Left lung (tissue), 10 donors: ENCODE measurements around the gene MED25. TPM values are rescaled to one million over a fixed set of nuclear protein-coding genes. Genes with fewer than 3 reads are reported as not detected.

ENCODE experiments used
- ATAC-seq: fragments of 200-7000 bp; cut with Tn5 transposase; one replicate; pipeline ENCODE4 v1.9.1; 2020; ENCODE audit warnings: moderate library complexity
- DNase-seq, 4 donors: peaks; one replicate each; pipeline ENCODE4 v3.0.0-alpha.2; 2013 to 2020
- H3K27ac ChIP-seq, 2 donors: fragments of 200-600 bp; sonication (generic) in 1 of 2; one replicate each; pipeline versions ENCODE4 v1.5.0 to v1.8.0; 2020 to 2021
- H3K27me3 ChIP-seq, 2 donors: fragments of 200-600 bp; sonication (generic) in 1 of 2; one replicate each; pipeline versions ENCODE4 v1.5.0 to v1.8.0; 2020 to 2021
- H3K36me3 ChIP-seq, 2 donors: fragments of 200-600 bp; sonication (generic) in 1 of 2; one replicate each; pipeline versions ENCODE4 v1.5.0 to v1.8.0; 2020 to 2021
- H3K4me1 ChIP-seq, 2 donors: fragments of 200-600 bp; one replicate each; pipeline ENCODE4 v1.8.0; 2021
- H3K4me3 ChIP-seq, 2 donors: fragments of 200-600 bp; sonication (generic) in 1 of 2; one replicate each; pipeline versions ENCODE4 v1.5.0 to v1.8.0; 2020 to 2021; ENCODE audit warnings: mild to moderate bottlenecking in 1 of 2
- H3K9me3 ChIP-seq, 2 donors: fragments of 200-600 bp; sonication (generic) in 1 of 2; one replicate each; pipeline versions ENCODE4 v1.5.0 to v1.8.0; 2020 to 2021
- intact Hi-C, 2 donors: fragments of 100-400 bp; cut with DNase I; formaldehyde crosslinking; loops; one replicate each; pipeline versions ENCODE4 v1.11.2 to v1.14.2; 2022
- polyA plus RNA-seq, 6 donors: library from polyadenylated mRNA; unstranded; fragments of 120-200 nt; gene quantifications; one replicate each; pipeline ENCODE4 v1.2.1, GENCODE V29; 2013; ENCODE audit not compliant: insufficient read length in 6 of 6
- total RNA-seq, 2 donors: library from RNA; stranded (reverse); fragmentation: NEBNext Ultra II Directional; extraction: Animal tissue kit (Norgen Biotek cat#: 25700); gene quantifications; one replicate each; pipeline ENCODE4 v1.2.1, GENCODE V29; 2021
- TF ChIP-seq, protein P1 (sequence below), 2 donors: fragments of 200-600 bp; sonication (generic) in 1 of 2; IDR thresholded peaks; one replicate each; pipeline versions ENCODE4 v1.5.0 to v1.8.0; 2021; ENCODE audit warnings: antibody characterized with exemption in 2 of 2
- donor health status: DM: no; HTN: yes; CAD: no.
- donor health status: DM: no; HTN: no; CAD: no.

MED25 gene
- total and polyA plus RNA-seq, 8 donors, result 52.1 to 67.4 (median 57.6) TPM

- intact Hi-C loops, result no loop called here
- H3K36me3 ChIP-seq, result peaks cover 0 to 11% of the 10 kb centered on the region in 2 donors
- H3K4me1 ChIP-seq, result peaks cover 22 to 50% of the 10 kb centered on the region in 2 donors
- no peaks in the 10 kb centered on the region for H3K9me3 ChIP-seq
- H3K4me3 ChIP-seq, result peak overlapping the region; percentile 71 to 83
- H3K27ac ChIP-seq, result peak overlapping the region; percentile 99 to 100
- peak in 1 of 4 donors; percentile 56 for DNase-seq
- peaks cover 0 to 9% of the 10 kb centered on the region in 2 donors for H3K27me3 ChIP-seq
- TF ChIP-seq, protein P1, sequence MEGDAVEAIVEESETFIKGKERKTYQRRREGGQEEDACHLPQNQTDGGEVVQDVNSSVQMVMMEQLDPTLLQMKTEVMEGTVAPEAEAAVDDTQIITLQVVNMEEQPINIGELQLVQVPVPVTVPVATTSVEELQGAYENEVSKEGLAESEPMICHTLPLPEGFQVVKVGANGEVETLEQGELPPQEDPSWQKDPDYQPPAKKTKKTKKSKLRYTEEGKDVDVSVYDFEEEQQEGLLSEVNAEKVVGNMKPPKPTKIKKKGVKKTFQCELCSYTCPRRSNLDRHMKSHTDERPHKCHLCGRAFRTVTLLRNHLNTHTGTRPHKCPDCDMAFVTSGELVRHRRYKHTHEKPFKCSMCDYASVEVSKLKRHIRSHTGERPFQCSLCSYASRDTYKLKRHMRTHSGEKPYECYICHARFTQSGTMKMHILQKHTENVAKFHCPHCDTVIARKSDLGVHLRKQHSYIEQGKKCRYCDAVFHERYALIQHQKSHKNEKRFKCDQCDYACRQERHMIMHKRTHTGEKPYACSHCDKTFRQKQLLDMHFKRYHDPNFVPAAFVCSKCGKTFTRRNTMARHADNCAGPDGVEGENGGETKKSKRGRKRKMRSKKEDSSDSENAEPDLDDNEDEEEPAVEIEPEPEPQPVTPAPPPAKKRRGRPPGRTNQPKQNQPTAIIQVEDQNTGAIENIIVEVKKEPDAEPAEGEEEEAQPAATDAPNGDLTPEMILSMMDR (IDR thresholded peaks at IDR 0.05), result no peak
- ATAC-seq, result no peak
These were observed 32.1 kb downstream of the MED25 start for GRCh38 chr19:49850221-49850486.

GRCh38 chr19:49850487-49851342 is 32.6 kb downstream of the MED25 start, which contains the start of gene PTOV1:
PTOV1 (plus strand) TSS chr19:49851159.
- H3K27me3 ChIP-seq, result peaks cover 0 to 9% of the 10 kb centered on the region in 2 donors
- ATAC-seq (peak; percentile 96), DNase-seq (peak; percentile 86 to 97 (median 92))
- TF ChIP-seq, protein P1 (IDR thresholded peaks at IDR 0.05), result no peak
- intact Hi-C loops, result no loop called here
- peaks cover 22 to 50% of the 10 kb centered on the region in 2 donors for H3K4me1 ChIP-seq
- H3K27ac ChIP-seq, result peak within 1 kb of the TSS; percentile 99 to 100
- peak within 1 kb of the TSS; percentile 71 to 83 for H3K4me3 ChIP-seq
- no peaks in the 10 kb centered on the region for H3K9me3 ChIP-seq
- H3K36me3 ChIP-seq, result peaks cover 0 to 16% of the 10 kb centered on the region in 2 donors

DNA sequence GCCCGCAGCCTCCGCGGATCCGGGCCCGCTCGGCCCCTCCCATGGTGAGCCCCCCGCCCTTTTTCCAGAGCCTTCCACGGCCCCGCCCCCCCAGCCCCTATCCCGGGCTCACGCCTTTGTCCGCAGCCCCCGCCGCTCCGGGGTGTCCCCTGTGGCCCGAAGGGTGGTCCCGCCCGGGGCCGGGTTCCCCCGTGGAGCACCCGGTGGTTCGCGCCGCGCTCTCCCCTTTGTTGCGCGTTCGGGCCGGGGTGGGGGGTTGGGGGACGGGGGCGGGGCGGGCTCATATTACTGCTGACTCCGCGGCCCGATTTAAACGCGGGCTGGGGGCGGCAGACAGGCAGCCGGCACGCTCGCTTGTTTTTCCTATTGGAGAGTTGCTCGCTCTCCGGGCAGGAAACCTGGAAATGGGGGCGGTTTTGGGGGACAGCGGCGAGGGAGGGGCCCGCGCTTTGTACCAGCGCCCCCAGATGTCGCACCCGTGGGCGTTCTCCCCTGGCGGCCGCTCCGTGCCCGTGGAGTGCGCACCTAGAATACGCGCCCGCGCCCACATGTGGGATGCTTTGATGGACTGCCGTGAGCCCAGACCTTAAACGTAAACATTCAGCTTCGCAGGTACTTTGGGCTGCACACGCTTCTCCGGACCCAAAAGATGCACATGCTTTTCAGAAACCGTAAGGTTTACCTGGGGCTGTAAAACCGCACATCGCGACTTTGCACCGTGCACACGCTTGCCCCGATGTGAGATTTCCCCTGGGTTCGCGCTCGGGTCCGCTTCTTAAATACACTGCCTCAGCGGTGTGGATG is 33.6 kb downstream of the MED25 start:
- DNase-seq, result peak in 3 of 4 donors; percentile 55 to 83 (median 64)
- intact Hi-C loops, result no loop called here
- peak; percentile 2 for ATAC-seq
- Histone ChIP-seq H3K36me3 (peaks cover 0 to 24% of the 10 kb centered on the region in 2 donors), H3K4me3 (peak overlapping the region; percentile 71 to 83), H3K4me1 (peaks cover 22 to 50% of the 10 kb centered on the region in 2 donors), H3K27me3 (peaks cover 0 to 9% of the 10 kb centered on the region in 2 donors), H3K27ac (peak overlapping the region; percentile 99 to 100), H3K9me3 (no peaks in the 10 kb centered on the region)
- TF ChIP-seq, protein P1 (IDR thresholded peaks at IDR 0.05), result no peak

DNA sequence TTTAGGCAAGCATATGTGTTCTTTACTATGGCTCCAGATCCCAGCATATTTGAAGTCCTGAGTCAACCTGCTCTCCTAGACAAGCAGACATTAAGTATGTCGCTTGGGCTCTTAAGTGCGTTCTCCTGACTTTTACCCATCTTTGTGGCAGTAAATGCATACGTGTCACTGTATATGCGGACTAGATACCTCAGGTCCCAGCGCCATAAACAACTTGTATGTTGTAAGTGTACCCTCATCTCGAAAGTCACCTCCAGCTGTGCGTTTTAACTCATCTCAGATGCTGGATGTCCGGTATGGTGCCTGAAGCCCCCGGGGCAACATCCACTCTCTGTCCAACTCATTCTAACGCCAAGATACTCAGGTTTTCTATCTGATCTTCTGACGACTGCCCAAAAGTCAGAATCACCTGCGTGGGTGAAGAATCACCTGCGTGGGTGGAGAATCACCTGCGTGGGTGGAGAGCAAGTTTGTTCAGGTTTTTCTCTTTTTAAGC is 34.6 kb downstream of the MED25 start:
- ATAC-seq, result no peak

More for the DNA sequence above, 34.6 kb downstream of the MED25 start:
- DNase-seq, result no peak
- Histone ChIP-seq H3K27me3 (peaks cover 0 to 9% of the 10 kb centered on the region in 2 donors), H3K27ac (no peak overlapping the region), H3K9me3 (no peaks in the 10 kb centered on the region), H3K4me1 (peaks cover 22 to 49% of the 10 kb centered on the region in 2 donors), H3K36me3 (peaks cover 0 to 34% of the 10 kb centered on the region in 2 donors), H3K4me3 (peak overlapping the region in 1 of 2 donors; percentile 83)
- intact Hi-C loops, result no loop called here
- TF ChIP-seq, protein P1 (IDR thresholded peaks at IDR 0.05), result no peak
